IMR-90 (cell line): ENCODE results near the gene RAP1GAP2.

Source experiments
- BHLHE40 ChIP-seq: fragments of 150-350 bp; IDR thresholded peaks from 2 replicates; pipeline ENCODE4 v1.6.1; 2016; ENCODE audit warnings: mild to moderate bottlenecking, low read depth, low read length
- FOS ChIP-seq: fragments of 150-350 bp; IDR thresholded peaks from 2 replicates; pipeline ENCODE4 v1.6.1; 2016; ENCODE audit warnings: low read depth, low read length
- POLR2A ChIP-seq: IDR thresholded peaks from 2 replicates; pipeline ENCODE4 v1.6.1; 2012; ENCODE audit warnings: mild to moderate bottlenecking, low read depth, low read length
- RAD21 ChIP-seq: IDR thresholded peaks from 2 replicates; pipeline ENCODE4 v1.6.1; 2012; ENCODE audit warnings: low read length, improper control_type of control experiment
- TF ChIP-seq, protein P1 (sequence below): fragments of 150-350 bp; IDR thresholded peaks from 2 replicates; pipeline ENCODE4 v1.6.1; 2016; ENCODE audit warnings: low read depth, mild to moderate bottlenecking, low read length, moderate library complexity, borderline replicate concordance
- TF ChIP-seq, protein P2 (sequence below): fragments of 150-350 bp; IDR thresholded peaks from 2 replicates; pipeline ENCODE4 v1.6.1; 2017; ENCODE audit warnings: mild to moderate bottlenecking, antibody characterized with exemption, low read length, low read depth
- TF ChIP-seq, protein P3 (sequence below): conservative IDR thresholded peaks from 2 replicates; pipeline ENCODE4 v1.5.1; 2012; ENCODE audit warnings: mild to moderate bottlenecking, low read depth, low read length, improper control_type of control experiment

DNA sequence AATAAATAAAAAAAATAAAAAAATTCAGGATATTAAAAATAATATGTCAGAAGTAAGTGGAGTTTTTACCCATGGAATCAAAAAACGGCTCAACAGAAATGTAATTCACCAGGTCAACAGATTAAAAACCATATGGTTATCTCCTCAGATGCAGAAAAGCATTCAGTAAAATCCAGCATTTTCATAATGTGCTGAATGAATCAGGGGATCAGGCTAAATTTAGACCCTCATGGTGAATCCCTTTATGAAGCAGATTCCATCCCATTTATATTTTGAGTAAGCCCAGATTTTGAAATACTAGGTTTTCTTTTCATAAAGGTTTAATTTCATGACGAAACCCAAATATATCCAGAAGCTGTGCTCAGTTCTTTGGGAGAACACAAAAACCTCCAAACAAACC, 182.8 kb downstream of the RAP1GAP2 start:
- TF ChIP-seq, protein P1, sequence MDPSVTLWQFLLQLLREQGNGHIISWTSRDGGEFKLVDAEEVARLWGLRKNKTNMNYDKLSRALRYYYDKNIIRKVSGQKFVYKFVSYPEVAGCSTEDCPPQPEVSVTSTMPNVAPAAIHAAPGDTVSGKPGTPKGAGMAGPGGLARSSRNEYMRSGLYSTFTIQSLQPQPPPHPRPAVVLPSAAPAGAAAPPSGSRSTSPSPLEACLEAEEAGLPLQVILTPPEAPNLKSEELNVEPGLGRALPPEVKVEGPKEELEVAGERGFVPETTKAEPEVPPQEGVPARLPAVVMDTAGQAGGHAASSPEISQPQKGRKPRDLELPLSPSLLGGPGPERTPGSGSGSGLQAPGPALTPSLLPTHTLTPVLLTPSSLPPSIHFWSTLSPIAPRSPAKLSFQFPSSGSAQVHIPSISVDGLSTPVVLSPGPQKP = no peak
- TF ChIP-seq, protein P2, sequence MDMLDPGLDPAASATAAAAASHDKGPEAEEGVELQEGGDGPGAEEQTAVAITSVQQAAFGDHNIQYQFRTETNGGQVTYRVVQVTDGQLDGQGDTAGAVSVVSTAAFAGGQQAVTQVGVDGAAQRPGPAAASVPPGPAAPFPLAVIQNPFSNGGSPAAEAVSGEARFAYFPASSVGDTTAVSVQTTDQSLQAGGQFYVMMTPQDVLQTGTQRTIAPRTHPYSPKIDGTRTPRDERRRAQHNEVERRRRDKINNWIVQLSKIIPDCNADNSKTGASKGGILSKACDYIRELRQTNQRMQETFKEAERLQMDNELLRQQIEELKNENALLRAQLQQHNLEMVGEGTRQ = no peak
- TF ChIP-seq RAD21 (no peak), FOS (no peak), POLR2A (no peak), BHLHE40 (no peak)
- TF ChIP-seq, protein P3, sequence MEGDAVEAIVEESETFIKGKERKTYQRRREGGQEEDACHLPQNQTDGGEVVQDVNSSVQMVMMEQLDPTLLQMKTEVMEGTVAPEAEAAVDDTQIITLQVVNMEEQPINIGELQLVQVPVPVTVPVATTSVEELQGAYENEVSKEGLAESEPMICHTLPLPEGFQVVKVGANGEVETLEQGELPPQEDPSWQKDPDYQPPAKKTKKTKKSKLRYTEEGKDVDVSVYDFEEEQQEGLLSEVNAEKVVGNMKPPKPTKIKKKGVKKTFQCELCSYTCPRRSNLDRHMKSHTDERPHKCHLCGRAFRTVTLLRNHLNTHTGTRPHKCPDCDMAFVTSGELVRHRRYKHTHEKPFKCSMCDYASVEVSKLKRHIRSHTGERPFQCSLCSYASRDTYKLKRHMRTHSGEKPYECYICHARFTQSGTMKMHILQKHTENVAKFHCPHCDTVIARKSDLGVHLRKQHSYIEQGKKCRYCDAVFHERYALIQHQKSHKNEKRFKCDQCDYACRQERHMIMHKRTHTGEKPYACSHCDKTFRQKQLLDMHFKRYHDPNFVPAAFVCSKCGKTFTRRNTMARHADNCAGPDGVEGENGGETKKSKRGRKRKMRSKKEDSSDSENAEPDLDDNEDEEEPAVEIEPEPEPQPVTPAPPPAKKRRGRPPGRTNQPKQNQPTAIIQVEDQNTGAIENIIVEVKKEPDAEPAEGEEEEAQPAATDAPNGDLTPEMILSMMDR = no peak
